ENCODE data around the gene CHST13.

- TF ChIP-seq, protein P1, sequence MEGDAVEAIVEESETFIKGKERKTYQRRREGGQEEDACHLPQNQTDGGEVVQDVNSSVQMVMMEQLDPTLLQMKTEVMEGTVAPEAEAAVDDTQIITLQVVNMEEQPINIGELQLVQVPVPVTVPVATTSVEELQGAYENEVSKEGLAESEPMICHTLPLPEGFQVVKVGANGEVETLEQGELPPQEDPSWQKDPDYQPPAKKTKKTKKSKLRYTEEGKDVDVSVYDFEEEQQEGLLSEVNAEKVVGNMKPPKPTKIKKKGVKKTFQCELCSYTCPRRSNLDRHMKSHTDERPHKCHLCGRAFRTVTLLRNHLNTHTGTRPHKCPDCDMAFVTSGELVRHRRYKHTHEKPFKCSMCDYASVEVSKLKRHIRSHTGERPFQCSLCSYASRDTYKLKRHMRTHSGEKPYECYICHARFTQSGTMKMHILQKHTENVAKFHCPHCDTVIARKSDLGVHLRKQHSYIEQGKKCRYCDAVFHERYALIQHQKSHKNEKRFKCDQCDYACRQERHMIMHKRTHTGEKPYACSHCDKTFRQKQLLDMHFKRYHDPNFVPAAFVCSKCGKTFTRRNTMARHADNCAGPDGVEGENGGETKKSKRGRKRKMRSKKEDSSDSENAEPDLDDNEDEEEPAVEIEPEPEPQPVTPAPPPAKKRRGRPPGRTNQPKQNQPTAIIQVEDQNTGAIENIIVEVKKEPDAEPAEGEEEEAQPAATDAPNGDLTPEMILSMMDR (IDR thresholded peaks at IDR 0.05): no peak
- TF ChIP-seq POLR2AphosphoS5 (IDR thresholded peaks at IDR 0.05): no peak
Measured at GRCh38 chr3:126570103-126570541, 46.2 kb downstream of the CHST13 start.

All from sigmoid colon (tissue), 4 donors.